ENCODE measurements around the gene CAPN13.

DNA sequence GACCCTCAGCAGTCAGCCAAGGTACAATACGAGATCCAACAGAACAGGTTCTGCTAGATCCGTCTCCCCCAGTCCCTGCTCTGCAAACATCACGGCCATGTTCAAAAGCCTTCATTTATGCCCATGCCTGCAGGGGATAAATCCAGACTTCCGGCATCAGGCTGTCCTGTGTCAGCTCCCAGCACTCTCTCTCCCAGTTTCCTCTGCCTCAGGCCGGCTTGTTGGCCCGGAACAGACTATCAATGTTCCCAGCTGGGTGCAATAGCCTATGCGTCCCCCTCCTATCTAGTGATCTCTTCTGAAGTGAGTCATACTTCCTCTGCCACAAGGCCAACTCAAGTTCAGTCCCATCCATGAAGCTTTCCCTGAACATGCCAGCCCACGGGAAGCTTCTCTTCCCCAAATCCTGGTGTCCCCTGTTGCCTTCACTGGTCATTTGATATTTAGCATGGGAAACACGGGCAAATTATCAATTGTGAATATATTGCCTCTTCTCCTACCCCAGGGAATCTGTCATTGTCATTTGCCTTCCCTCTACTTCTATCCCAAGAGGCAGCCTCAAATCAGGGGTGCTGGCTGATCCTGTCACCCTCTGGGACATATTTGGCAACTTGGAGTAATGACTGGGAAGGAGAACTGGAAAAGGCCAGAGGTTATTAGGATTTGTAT, 51.1 kb downstream of the CAPN13 start:
- TF ChIP-seq, protein P1, sequence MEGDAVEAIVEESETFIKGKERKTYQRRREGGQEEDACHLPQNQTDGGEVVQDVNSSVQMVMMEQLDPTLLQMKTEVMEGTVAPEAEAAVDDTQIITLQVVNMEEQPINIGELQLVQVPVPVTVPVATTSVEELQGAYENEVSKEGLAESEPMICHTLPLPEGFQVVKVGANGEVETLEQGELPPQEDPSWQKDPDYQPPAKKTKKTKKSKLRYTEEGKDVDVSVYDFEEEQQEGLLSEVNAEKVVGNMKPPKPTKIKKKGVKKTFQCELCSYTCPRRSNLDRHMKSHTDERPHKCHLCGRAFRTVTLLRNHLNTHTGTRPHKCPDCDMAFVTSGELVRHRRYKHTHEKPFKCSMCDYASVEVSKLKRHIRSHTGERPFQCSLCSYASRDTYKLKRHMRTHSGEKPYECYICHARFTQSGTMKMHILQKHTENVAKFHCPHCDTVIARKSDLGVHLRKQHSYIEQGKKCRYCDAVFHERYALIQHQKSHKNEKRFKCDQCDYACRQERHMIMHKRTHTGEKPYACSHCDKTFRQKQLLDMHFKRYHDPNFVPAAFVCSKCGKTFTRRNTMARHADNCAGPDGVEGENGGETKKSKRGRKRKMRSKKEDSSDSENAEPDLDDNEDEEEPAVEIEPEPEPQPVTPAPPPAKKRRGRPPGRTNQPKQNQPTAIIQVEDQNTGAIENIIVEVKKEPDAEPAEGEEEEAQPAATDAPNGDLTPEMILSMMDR (IDR thresholded peaks at IDR 0.05), result no peak
- TF ChIP-seq POLR2A (IDR thresholded peaks at IDR 0.05), result no peak

All from Peyer's patch (tissue), 4 donors.